ENCODE results near the gene CD164L2. TPM values are rescaled to one million over a fixed set of nuclear protein-coding genes. Genes with fewer than 3 reads are reported as not detected.
A peak's percentile ranks its signal among the peaks of the same experiment; 100 is the strongest.

CD164L2 gene
- total and polyA plus RNA-seq, 2 donors (not counting 1 experiment from before 2014, with no cell fraction given), result not detected

DNA sequence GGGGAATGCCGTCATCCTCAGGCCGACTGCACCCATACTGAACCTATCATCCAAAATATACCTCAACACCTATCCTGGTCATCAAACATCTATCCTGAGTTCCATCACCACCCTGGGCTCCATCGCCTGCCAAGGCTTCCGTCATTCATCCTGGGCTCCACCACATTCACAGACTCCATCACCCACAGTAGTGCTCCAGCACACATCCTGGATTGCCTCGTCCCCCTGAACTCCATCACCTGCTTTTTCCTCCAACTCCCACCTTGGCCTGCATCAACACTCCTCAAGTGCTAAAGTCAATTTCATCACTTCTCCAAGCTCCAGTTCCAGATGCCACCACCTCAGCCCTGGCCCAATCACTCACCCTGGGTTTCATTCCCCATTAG, 24.2 kb downstream of the CD164L2 start:
- CTCF ChIA-PET, result interaction anchor here (1.0 to 11.1 kb wide), 13 partner anchors 10 to 310 kb away, joined by 3 to 135 read pairs (median 22); partner anchors contain the start of genes CD164L2, GPR3, MAP3K6 and SYTL1
- Histone ChIP-seq H4K20me1 (ENCODE audit: control insufficient read depth, insufficient read depth, low read length, poor library complexity, severe bottlenecking) (peaks cover 8% of the 10 kb centered on the region), H3K4me3 (ENCODE audit: control extremely low read depth in 1 of 5, extremely low read depth in 1 of 5, insufficient read depth in 1 of 5, low read depth in 2 of 5, low read length in 4 of 5) (no peak overlapping the region), H3K79me2 (ENCODE audit: control insufficient read depth, insufficient read depth, low read length) (no peaks in the 10 kb centered on the region), H3K4me2 (replicated peaks; ENCODE audit: low read depth, low read length, poor library complexity, severe bottlenecking) (no peak overlapping the region), H3K9ac (ENCODE audit: low read length) (no peak overlapping the region), H3K9me3 (ENCODE audit: control extremely low read depth in 1 of 3, control insufficient read depth in 2 of 3, insufficient read depth in 1 of 3, low read length in 2 of 3) (no peaks in the 10 kb centered on the region), H3K36me3 (replicated peaks in 1 of 2; ENCODE audit: control extremely low read depth in 1 of 2, control insufficient read depth in 1 of 2, extremely low read depth in 1 of 2, insufficient read depth in 2 of 2, low read length in 1 of 2) (no peaks in the 10 kb centered on the region), H3K4me1 (ENCODE audit: control insufficient read depth in 2 of 2, insufficient read depth in 2 of 2, low read length in 2 of 2) (peaks cover 36 to 54% of the 10 kb centered on the region in 2 donors), H2AFZ (ENCODE audit: insufficient read depth, low read depth, low read length, poor library complexity, severe bottlenecking) (no peak overlapping the region), H3K27me3 (replicated peaks in 1 of 4; ENCODE audit: control extremely low read depth in 1 of 4, control insufficient read depth in 3 of 4, insufficient read depth in 4 of 4, low read length in 3 of 4) (no peaks in the 10 kb centered on the region), H3K27ac (ENCODE audit: low read length in 2 of 2) (no peak overlapping the region)
- no peak for ATAC-seq (ENCODE audit: low read depth)
- POLR2A ChIA-PET, result no interaction called here
- DNase-seq, result no peak
- peak overlapping the region; percentile 92 for H3K4me3 Mint-ChIP-seq
- 98% methylated on average over 5 of the region's 5 CpGs for WGBS (ENCODE audit: insufficient coverage)
- H3K4me1 Mint-ChIP-seq, result peaks cover 50% of the 10 kb centered on the region
- TF ChIP-seq, protein P1, sequence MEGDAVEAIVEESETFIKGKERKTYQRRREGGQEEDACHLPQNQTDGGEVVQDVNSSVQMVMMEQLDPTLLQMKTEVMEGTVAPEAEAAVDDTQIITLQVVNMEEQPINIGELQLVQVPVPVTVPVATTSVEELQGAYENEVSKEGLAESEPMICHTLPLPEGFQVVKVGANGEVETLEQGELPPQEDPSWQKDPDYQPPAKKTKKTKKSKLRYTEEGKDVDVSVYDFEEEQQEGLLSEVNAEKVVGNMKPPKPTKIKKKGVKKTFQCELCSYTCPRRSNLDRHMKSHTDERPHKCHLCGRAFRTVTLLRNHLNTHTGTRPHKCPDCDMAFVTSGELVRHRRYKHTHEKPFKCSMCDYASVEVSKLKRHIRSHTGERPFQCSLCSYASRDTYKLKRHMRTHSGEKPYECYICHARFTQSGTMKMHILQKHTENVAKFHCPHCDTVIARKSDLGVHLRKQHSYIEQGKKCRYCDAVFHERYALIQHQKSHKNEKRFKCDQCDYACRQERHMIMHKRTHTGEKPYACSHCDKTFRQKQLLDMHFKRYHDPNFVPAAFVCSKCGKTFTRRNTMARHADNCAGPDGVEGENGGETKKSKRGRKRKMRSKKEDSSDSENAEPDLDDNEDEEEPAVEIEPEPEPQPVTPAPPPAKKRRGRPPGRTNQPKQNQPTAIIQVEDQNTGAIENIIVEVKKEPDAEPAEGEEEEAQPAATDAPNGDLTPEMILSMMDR (IDR thresholded peaks at IDR 0.05), result no peak
- no peaks in the 10 kb centered on the region for H3K27me3 Mint-ChIP-seq
- H3K27ac Mint-ChIP-seq, result peak overlapping the region; percentile 72
- intact Hi-C loops (cut with micrococcal nuclease), result no loop called here
- H3K9me3 Mint-ChIP-seq (ENCODE audit: insufficient read depth), result no peaks in the 10 kb centered on the region

DNA sequence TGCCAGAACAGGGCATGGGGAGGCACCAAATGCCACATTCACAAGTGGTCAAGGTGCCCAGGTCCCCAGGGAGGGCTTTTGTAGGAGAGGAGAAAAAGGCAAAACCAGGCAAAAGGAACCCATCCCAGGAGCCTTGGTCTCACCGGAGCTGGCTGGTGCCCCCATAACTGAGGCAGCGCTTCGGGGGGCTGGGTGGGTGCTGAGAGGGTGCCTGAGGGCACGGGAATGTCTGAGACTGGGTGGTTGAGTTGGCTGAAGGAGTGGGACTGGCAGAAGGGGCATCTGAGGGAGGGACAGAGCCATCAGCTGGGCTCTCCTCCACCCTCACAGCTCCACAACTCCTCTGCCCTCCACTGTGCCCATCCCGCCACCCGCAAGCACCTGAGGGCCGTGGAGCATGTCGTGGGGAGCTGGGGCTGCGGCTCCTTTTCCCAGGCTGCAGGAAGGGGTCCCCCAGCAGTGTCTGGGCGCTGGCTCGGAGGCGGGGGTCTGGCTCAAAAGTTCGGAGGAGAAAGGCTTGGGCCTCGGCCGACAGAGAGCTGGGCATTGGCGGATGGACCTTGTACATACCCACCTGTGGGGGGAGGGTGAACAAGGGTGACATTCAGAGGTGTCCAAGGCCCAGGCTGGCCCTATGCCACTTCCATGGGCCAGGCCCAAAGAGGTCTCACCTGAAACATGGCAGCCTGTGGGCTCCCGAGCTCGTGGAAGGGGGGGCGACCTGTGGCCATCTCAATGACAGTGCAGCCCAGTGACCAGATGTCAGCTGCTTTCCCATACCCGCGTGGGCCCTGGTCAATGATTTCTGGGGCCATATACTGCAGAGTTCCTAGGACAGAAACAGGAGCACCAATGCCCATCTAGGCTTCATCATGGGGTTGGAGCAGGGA, 24.9 kb downstream of the CD164L2 start:
- Histone ChIP-seq H3K4me2 (replicated peaks; ENCODE audit: low read depth, low read length, poor library complexity, severe bottlenecking) (peak overlapping the region; percentile 95), H3K79me2 (ENCODE audit: control insufficient read depth, insufficient read depth, low read length) (no peaks in the 10 kb centered on the region), H3K27me3 (replicated peaks in 1 of 4; ENCODE audit: control extremely low read depth in 1 of 4, control insufficient read depth in 3 of 4, insufficient read depth in 4 of 4, low read length in 3 of 4) (no peaks in the 10 kb centered on the region), H3K4me3 (ENCODE audit: control extremely low read depth in 1 of 5, extremely low read depth in 1 of 5, insufficient read depth in 1 of 5, low read depth in 2 of 5, low read length in 4 of 5) (no peak overlapping the region), H3K4me1 (ENCODE audit: control insufficient read depth in 2 of 2, insufficient read depth in 2 of 2, low read length in 2 of 2) (peaks cover 36 to 54% of the 10 kb centered on the region in 2 donors), H3K36me3 (replicated peaks in 1 of 2; ENCODE audit: control extremely low read depth in 1 of 2, control insufficient read depth in 1 of 2, extremely low read depth in 1 of 2, insufficient read depth in 2 of 2, low read length in 1 of 2) (peaks cover 0 to under 1% of the 10 kb centered on the region in 2 experiments), H2AFZ (ENCODE audit: insufficient read depth, low read depth, low read length, poor library complexity, severe bottlenecking) (no peak overlapping the region), H3K9ac (ENCODE audit: low read length) (no peak overlapping the region), H4K20me1 (ENCODE audit: control insufficient read depth, insufficient read depth, low read length, poor library complexity, severe bottlenecking) (peaks cover 8% of the 10 kb centered on the region), H3K27ac (ENCODE audit: low read length in 2 of 2) (no peak overlapping the region), H3K9me3 (ENCODE audit: control extremely low read depth in 1 of 3, control insufficient read depth in 2 of 3, insufficient read depth in 1 of 3, low read length in 2 of 3) (no peaks in the 10 kb centered on the region)
- WGBS (ENCODE audit: insufficient coverage), result 97% methylated on average over 20 of the region's 21 CpGs
- H3K4me1 Mint-ChIP-seq, result peaks cover 50% of the 10 kb centered on the region
- peak overlapping the region; percentile 72 for H3K27ac Mint-ChIP-seq
- ChIA-PET POLR2A (interaction anchor here (1.3 to 2.2 kb wide), 7 partner anchors 7 to 37 kb away, joined by 3 to 16 read pairs (median 5); partner anchors contain the start of gene SYTL1), CTCF (interaction anchor here (0.6 to 11.1 kb wide), 21 partner anchors 9 to 1745 kb away, joined by 3 to 135 read pairs (median 6); partner anchors contain the start of genes CD164L2, GPR3, MAP3K6 and SYTL1)
- ATAC-seq (ENCODE audit: low read depth), result no peak
- TF ChIP-seq EZH2 (IDR thresholded peaks at IDR 0.05; ENCODE audit: borderline replicate concordance, insufficient read depth, low read depth, low read length, poor library complexity, severe bottlenecking), result no peak
- TF ChIP-seq, protein P1 (IDR thresholded peaks at IDR 0.05), result no peak
- no peak for DNase-seq
- intact Hi-C loops (cut with micrococcal nuclease), result no loop called here
- H3K9me3 Mint-ChIP-seq (ENCODE audit: insufficient read depth), result no peaks in the 10 kb centered on the region
- no peaks in the 10 kb centered on the region for H3K27me3 Mint-ChIP-seq
- H3K4me3 Mint-ChIP-seq, result peak overlapping the region; percentile 92
